ENCODE data around the gene PTPRR. TPM values are rescaled to one million over a fixed set of nuclear protein-coding genes. Genes with fewer than 3 reads are reported as not detected.

Gene PTPRR
- total and polyA plus RNA-seq, 2 donors (not counting 3 experiments of a cell fraction or from before 2014, with no cell fraction given): 0.46 to 1.1 TPM

- FAIRE-seq (no peak), DNase-seq (ENCODE audit: low read depth, low spot score) (peak; percentile 58)
- H3K4me2 ChIP-seq (ENCODE audit: insufficient read depth, low read length): peak overlapping the region; percentile 74
- no peaks in the 10 kb centered on the region for H3K9me1 ChIP-seq (replicated peaks; ENCODE audit: control insufficient read depth, extremely low read depth, insufficient read depth, low read length)
- ChIA-PET CTCF (interaction anchor here (1.0 to 3.4 kb wide), 7 partner anchors 13 to 112 kb away, joined by 3 to 26 read pairs (median 8); no protein-coding TSS in a partner anchor), POLR2A (interaction anchor here (1.8 kb wide), 1 partner anchor 32 kb away, joined by 4 read pairs; no protein-coding TSS in a partner anchor)
- H3K27me3 ChIP-seq (ENCODE audit: control insufficient read depth in 2 of 2, insufficient read depth in 2 of 2, low read length in 2 of 2): no peaks in the 10 kb centered on the region
- TF ChIP-seq POLR2A (IDR thresholded peaks at IDR 0.05; ENCODE audit: low read depth, low read length) (no peak), POLR2AphosphoS5 (IDR thresholded peaks at IDR 0.05; ENCODE audit: insufficient read depth, low read depth, low read length) (no peak), JUN (IDR thresholded peaks at IDR 0.05; ENCODE audit: borderline replicate concordance, insufficient read depth, insufficient read length, low read depth) (no peak), MYC (IDR thresholded peaks at IDR 0.05; ENCODE audit: low read depth, low read length) (no peak), FOS (IDR thresholded peaks at IDR 0.05; ENCODE audit: borderline replicate concordance, insufficient read depth, low read length) (no peak), EZH2 (IDR thresholded peaks at IDR 0.05; ENCODE audit: borderline replicate concordance, low read depth, low read length, severe bottlenecking) (no peak)
- H3K4me1 ChIP-seq (ENCODE audit: control insufficient read depth, extremely low read depth, insufficient read depth, low read length): peaks cover 67% of the 10 kb centered on the region
- H4K20me1 ChIP-seq (replicated peaks; ENCODE audit: control insufficient read depth, extremely low read depth, insufficient read depth, low read length): no peaks in the 10 kb centered on the region
- dilution Hi-C loops (cut with MboI; ENCODE audit: extremely low pct_ligation_motif_present, low sequenced_read_pairs) (loop anchor here (25.0 kb wide), 1 partner anchor 105 kb away; no protein-coding TSS in a partner anchor), intact Hi-C loops (cut with micrococcal nuclease) (no loop called here)
- peak overlapping the region; percentile 38 for H3K9ac ChIP-seq (replicated peaks; ENCODE audit: extremely low read depth, insufficient read depth, low read length)
- no peak overlapping the region for H2AFZ ChIP-seq (ENCODE audit: low read depth, low read length)
- peak overlapping the region; percentile 1 for H3K27ac ChIP-seq (ENCODE audit: insufficient read depth, low read depth, low read length)
- H3K4me3 ChIP-seq (replicated peaks in 1 of 3; ENCODE audit: insufficient read depth in 1 of 3, low read depth in 1 of 3, low read length in 3 of 3): peak overlapping the region in 2 of 3 experiments; percentile 33 to 47
- no peaks in the 10 kb centered on the region for H3K9me3 ChIP-seq (replicated peaks; ENCODE audit: control insufficient read depth, insufficient read depth, low read length)
- BruUV-seq (replicated peaks): no TSS peak
- peaks cover 69% of the 10 kb centered on the region for H3K79me2 ChIP-seq (ENCODE audit: control insufficient read depth, insufficient read depth, low read length)
- peaks cover 2 to 20% of the 10 kb centered on the region in 2 experiments for H3K36me3 ChIP-seq (ENCODE audit: control insufficient read depth in 2 of 2, extremely low read depth in 1 of 2, insufficient read depth in 2 of 2, low read length in 2 of 2)
Observed at GRCh38 chr12:70607107-70607506, 313.4 kb downstream of the PTPRR start.

GRCh38 chr12:70605976-70606375, 314.6 kb downstream of the PTPRR start:
- Histone ChIP-seq H3K4me2 (ENCODE audit: insufficient read depth, low read length) (peak overlapping the region; percentile 74), H3K36me3 (ENCODE audit: control insufficient read depth in 2 of 2, extremely low read depth in 1 of 2, insufficient read depth in 2 of 2, low read length in 2 of 2) (peaks cover 2 to 22% of the 10 kb centered on the region in 2 experiments), H3K9me1 (replicated peaks; ENCODE audit: control insufficient read depth, extremely low read depth, insufficient read depth, low read length) (no peaks in the 10 kb centered on the region), H2AFZ (ENCODE audit: low read depth, low read length) (no peak overlapping the region), H3K9ac (replicated peaks; ENCODE audit: extremely low read depth, insufficient read depth, low read length) (no peak overlapping the region), H3K4me1 (ENCODE audit: control insufficient read depth, extremely low read depth, insufficient read depth, low read length) (peaks cover 62% of the 10 kb centered on the region), H4K20me1 (replicated peaks; ENCODE audit: control insufficient read depth, extremely low read depth, insufficient read depth, low read length) (no peaks in the 10 kb centered on the region), H3K9me3 (replicated peaks; ENCODE audit: control insufficient read depth, insufficient read depth, low read length) (no peaks in the 10 kb centered on the region), H3K27me3 (ENCODE audit: control insufficient read depth in 2 of 2, insufficient read depth in 2 of 2, low read length in 2 of 2) (no peaks in the 10 kb centered on the region), H3K79me2 (ENCODE audit: control insufficient read depth, insufficient read depth, low read length) (peaks cover 70% of the 10 kb centered on the region), H3K4me3 (replicated peaks in 1 of 3; ENCODE audit: insufficient read depth in 1 of 3, low read depth in 1 of 3, low read length in 3 of 3) (peak overlapping the region in 1 of 3 experiments; percentile 47), H3K27ac (ENCODE audit: insufficient read depth, low read depth, low read length) (no peak overlapping the region)
- DNase-seq (ENCODE audit: low read depth, low spot score) (peak; percentile 78), FAIRE-seq (peak; percentile 35)
- dilution Hi-C loops (cut with MboI; ENCODE audit: extremely low pct_ligation_motif_present, low sequenced_read_pairs): loop anchor here (25.0 kb wide), 1 partner anchor 106 kb away; no protein-coding TSS in a partner anchor
- ChIA-PET POLR2A (interaction anchor here (0.6 to 1.8 kb wide), 2 partner anchors 33 to 1249 kb away, joined by 4 to 7 read pairs; no protein-coding TSS in a partner anchor), CTCF (interaction anchor here (0.8 to 3.4 kb wide), 14 partner anchors 8 to 118 kb away, joined by 3 to 26 read pairs (median 4); no protein-coding TSS in a partner anchor)
- TF ChIP-seq MYC (IDR thresholded peaks at IDR 0.05; ENCODE audit: low read depth, low read length): no peak
- TF ChIP-seq EZH2 (IDR thresholded peaks at IDR 0.05; ENCODE audit: borderline replicate concordance, low read depth, low read length, severe bottlenecking): no peak
- peak; percentile 45 for TF ChIP-seq FOS (IDR thresholded peaks at IDR 0.05; ENCODE audit: borderline replicate concordance, insufficient read depth, low read length)
- TF ChIP-seq JUN (IDR thresholded peaks at IDR 0.05; ENCODE audit: borderline replicate concordance, insufficient read depth, insufficient read length, low read depth): peak; percentile 48
- no peak for TF ChIP-seq MAX (IDR thresholded peaks at IDR 0.05; ENCODE audit: insufficient read depth, insufficient read length)
- no peak for TF ChIP-seq GATA2 (IDR thresholded peaks at IDR 0.05; ENCODE audit: insufficient read depth, insufficient read length, low read depth, low read length)
- TF ChIP-seq CTCF (IDR thresholded peaks at IDR 0.05; ENCODE audit: extremely low read depth in 1 of 2, insufficient read depth in 1 of 2, low read depth in 1 of 2, low read length in 2 of 2): no peak
- peak; percentile 41 for TF ChIP-seq POLR2AphosphoS5 (IDR thresholded peaks at IDR 0.05; ENCODE audit: insufficient read depth, low read depth, low read length)
- TF ChIP-seq POLR2A (IDR thresholded peaks at IDR 0.05; ENCODE audit: low read depth, low read length): no peak
- intact Hi-C loops (cut with micrococcal nuclease): no loop called here
- no TSS peak for BruUV-seq (replicated peaks)
